GM21360 (cell line): ENCODE data around the gene PCSK6.

Source experiments
- ATAC-seq: cut with Tn5 transposase; IDR thresholded peaks from one replicate; pipeline ENCODE4 v1.9.1; 2021; ENCODE audit warnings: mild to moderate bottlenecking, moderate library complexity; ENCODE audit not compliant: unreplicated experiment

Gene PCSK6

GRCh38 chr15:101332061-101332467 is 157.4 kb downstream of the PCSK6 start:
- ATAC-seq: no peak

DNA sequence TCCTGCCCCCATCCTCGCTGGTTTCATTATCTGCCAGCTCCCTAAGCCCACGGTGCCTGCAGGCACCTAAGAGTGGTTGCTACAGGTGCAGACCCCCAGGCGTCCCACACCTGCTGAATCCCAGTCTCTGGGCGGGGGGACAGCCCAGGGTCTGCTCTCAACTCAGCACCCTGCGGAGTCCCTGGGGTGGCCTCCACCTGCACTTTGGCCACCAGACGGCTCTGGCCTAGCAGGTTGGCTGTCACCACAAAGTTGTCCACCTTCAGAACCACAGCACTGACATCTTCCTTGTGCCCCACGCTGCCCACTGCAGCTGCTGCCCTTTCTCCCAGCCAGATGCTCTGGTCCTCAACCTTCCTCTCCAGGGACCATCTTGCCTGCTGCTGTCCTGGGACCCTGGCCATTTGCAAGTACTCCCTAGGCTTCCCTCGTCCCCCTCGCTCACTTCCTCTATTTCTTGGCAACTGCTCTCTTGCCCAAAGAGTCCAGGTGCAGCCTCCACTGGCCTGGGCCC is 159.6 kb downstream of the PCSK6 start:
- ATAC-seq: no peak

- no peak for ATAC-seq
Observed at GRCh38 chr15:101329309-101329863, 160.1 kb downstream of the PCSK6 start.

DNA sequence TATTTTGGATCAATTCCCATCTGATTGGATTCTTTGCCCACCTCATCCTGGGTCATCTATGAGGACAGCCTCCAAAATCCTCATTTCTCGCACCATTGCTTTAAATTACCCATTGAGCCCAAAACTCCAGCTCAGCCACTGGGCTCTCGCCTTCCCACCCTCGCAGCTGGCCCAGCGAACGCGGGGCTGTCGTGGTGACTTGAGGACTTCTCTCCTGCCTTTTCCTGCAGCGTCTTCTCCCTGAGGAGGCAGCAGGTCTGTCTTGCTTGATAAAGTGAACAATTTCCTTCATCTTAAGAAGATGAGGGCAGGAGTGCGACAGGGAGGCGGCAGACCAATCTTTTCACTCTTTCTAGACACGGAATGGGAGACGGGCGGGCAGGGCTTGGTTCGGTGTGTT is 161.5 kb downstream of the PCSK6 start:
- no peak for ATAC-seq

DNA sequence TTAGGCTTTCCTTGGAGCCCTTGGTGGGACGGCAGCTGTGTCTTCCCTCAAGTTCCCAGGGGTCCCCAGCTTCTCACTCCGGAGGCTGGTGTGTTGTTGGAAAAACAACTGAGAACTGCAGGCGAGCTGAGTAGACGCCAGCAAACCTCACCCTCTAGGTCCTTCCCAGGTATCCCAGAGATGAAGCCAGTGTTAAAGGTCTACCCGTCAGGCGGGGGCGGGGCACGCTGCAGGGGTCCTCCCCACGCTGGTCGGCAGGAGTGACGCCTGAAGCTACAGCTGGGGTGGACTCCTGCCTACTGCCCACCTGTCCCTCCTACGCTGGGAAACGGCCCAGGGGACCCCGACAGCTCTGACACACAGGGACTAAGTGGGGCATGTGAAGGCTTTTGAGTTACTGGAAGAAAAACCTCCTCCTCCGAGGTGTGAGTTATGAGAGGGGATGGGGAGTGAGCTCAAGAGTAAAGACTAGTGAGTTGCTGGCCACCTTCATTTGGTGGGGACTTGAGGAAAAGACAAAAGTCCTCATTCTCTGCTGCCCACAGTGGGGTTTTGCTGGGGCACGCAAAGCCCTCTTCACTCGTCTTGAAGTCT is 162.3 kb downstream of the PCSK6 start:
- ATAC-seq: no peak

DNA sequence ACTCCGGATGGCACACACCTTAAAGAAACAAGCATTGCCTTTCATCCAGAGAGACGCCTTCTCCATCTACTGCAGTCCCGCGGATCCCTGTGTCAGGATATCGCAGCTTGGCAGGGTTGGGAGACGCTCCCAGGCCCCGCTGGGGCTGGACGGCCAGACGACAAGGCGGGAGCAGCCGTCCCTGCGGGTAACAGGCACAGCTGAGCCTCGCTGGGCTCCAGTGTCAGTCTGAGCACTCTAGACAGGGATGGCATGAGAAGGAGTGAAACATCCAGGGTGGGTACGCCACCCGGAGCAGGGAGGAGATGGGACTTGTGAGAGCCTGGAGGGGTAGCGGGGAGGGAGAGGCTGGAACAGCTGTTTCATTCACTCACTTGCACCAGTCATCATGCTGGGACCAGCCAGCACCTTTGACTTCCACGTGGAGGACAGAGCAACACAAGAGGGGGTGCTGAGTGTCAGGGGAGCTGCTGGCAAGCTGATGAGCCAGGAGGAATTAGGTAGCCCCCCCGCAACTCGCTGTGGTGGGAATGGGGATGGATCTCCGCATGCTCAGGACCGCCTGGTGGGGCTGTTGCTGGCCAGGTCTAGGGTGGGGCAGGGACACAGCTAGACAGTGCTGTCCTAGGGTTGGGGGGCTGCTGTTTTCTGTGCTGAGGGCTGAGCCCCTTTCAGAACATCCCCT is 162.9 kb downstream of the PCSK6 start:
- ATAC-seq: no peak

GRCh38 chr15:101326026-101326315 is 163.5 kb downstream of the PCSK6 start:
- ATAC-seq: no peak

GRCh38 chr15:101325263-101326025 is 164.1 kb downstream of the PCSK6 start:
- ATAC-seq: no peak

GRCh38 chr15:101324524-101325177 is 164.9 kb downstream of the PCSK6 start:
- no peak for ATAC-seq

DNA sequence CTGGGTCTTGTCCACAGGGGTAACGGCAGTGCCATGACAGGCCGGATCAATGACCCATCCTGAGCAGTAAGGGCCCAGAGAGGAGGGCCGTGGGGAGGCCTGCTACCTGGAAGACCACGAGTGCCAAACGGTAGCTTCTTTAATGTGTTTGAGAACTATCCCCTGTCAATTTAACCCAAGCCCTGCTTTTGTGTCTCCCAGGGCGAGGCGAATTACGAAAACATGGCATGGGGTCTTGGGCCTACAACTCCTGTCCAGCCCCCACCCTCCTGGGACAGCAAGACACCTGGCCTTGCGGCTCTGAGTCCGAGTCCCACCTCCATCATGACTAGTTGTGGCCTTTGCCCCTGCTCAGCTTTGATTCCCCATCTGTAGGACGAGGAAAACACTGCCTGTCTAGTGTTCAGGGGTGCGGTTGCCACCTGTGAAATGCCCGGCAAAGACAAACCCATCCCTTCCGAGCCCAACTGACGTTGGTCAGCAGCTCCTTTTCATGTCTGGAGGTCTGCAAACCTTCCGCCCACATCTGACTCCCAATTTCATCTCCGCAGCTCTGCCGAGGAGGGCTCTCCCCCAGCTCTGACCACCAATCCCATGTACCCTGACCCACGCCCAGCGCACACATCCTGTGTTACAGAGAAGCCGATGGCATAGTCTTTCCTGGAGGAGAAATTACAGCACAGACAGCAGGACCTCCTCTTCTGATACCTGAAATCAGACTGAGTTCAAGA is 165.5 kb downstream of the PCSK6 start:
- ATAC-seq: no peak

DNA sequence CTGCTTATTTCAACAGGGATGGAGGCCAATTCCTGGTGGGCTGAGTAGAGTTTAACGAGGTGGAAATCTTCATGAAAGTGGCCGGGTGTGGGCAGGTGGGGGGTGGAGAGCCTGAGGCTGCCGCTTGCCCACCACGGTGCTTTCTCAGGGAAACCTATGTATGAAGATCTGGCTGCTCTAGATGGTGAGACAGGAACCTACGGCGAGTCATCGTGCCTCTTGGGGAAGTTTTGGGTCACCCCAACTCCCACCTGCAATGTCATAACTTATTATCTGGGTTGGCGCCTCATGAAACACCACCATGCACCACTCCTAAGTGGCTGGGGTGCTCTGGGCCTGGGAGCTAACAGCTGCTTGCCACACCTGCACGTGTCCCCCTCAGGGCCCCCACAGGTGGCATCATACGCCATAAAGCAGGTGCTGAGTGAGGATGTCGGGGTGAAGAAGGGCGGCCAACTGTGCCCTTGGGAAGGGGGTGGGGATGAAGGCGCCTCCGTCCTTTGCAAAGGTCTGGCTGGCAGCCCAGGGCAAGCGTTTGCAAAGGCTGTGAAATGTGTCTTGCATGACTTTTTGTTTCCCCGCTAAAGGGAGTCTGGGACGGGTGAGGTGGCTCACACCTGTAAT is 166.5 kb downstream of the PCSK6 start:
- ATAC-seq: no peak

DNA sequence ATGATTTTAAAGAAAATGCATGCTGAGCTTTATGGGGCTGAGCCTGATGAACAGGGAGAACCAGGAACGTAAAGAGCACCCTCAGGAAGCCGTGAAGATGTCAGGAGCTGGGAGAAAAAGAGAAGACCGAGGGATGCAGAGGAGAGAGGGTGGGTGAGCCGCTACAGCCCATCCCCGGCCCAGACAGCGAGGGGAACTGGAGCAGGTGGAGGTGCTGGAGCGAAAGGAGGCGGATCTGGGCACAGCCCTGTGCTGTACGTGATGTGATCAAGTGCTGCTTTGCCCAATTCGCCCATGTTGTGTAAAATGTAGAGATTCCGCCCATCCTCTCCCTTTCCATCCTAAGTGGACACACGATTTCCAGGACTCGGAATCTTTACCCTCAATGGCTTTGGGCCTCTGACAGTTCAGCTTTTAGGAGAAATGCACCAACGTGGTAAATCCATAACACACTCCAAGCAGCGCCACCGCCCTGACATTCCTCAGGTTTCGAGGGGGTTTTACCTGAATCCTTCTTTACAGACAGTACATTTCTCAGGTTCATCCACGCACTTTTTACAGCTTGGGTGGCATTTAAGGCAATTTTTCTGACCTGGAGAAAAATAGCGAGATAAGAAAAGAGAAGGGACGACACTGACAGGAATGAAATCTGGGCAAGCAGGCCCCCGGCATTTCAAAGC is 167.4 kb downstream of the PCSK6 start:
- ATAC-seq: no peak

- ATAC-seq: no peak
Observed at GRCh38 chr15:101320501-101321052, 168.9 kb downstream of the PCSK6 start.

GRCh38 chr15:101318839-101319238 is 170.7 kb downstream of the PCSK6 start:
- ATAC-seq: no peak

DNA sequence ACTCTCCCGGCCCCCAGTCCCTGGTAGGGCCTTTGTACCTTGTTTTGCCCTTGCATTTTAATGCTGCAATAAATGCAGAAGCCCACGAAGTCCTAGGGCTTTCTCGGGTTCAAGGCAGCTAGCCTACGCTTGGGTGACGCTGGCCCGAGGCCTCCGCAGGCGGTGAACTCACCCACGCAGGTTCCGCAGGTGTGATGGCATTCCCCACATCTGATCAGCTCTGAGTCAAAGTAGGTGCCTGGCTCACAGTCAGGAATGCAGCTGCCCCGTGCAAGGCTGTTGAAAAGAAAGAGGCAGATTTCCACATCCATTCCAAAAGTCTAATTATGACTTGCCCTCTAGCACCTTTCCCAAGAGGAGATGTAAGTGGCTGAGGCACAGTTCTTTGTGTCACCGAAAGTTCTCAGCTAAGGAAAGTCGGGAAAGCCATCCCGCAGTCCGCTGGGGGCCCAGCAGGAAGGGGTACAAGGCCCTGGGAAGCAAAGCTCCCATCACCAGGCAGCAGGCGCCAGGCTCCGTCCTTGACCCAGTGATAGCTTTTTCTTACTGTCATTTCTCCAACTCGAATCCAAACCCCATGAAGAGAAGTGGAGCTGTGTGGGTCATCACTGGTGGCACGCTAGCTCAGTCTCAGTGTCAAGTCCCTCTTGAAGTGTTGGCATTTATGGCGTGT is 171.2 kb downstream of the PCSK6 start:
- no peak for ATAC-seq

GRCh38 chr15:101317336-101317872 is 172.1 kb downstream of the PCSK6 start:
- ATAC-seq: no peak

DNA sequence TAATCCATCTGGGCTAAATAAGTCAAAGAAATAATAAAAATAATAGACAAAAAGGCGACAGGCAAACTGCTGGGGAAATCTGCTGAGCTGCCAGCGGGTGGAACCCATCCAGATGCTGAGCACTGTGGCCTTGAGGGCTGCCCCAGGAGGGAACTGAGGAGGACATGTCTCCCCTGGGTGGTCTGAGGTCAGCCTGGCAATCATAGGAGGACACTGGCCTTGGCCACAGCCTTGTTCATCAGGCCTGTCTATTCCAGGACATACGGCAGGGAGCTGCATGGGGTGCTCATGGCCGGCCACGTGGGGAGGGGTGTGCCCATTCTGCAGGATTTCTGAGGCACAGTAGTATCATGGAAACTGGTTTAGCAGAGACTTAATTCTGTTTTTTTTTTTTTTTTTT is 173.0 kb downstream of the PCSK6 start:
- no peak for ATAC-seq

- ATAC-seq: no peak
Observed at GRCh38 chr15:101315736-101316135, 173.8 kb downstream of the PCSK6 start.
